GM12891 (cell line): Measurements from ENCODE around the gene POLN.

Source experiments
- DNase-seq: peaks from one replicate; pipeline ENCODE4 v3.0.0; 2011; ENCODE audit warnings: low spot score; ENCODE audit not compliant: insufficient read length
- FAIRE-seq: peaks from 2 replicates; lab custom pipeline; 2011; peaks lifted over from hg19 to GRCh38; lab: Jason Lieb, UNC
- PAX5 ChIP-seq: IDR thresholded peaks from 2 replicates; pipeline ENCODE4 v1.6.1; 2011; ENCODE audit warnings: low read length, moderate library complexity, mild to moderate bottlenecking; ENCODE audit not compliant: insufficient read depth, severe bottlenecking
- POLR2A ChIP-seq: IDR thresholded peaks from 2 replicates; pipeline ENCODE4 v1.6.1; 2011; ENCODE audit warnings: low read depth, low read length, control low read depth
- POLR2AphosphoS5 ChIP-seq: IDR thresholded peaks from 2 replicates; pipeline ENCODE4 v1.6.1; 2011; ENCODE audit warnings: low read depth, low read length, control low read depth
- POU2F2 ChIP-seq: IDR thresholded peaks from 2 replicates; pipeline ENCODE4 v1.6.1; 2011; ENCODE audit warnings: low read depth, mild to moderate bottlenecking, control low read depth, low read length, moderate library complexity
- SPI1 ChIP-seq: IDR thresholded peaks from 2 replicates; pipeline ENCODE4 v1.6.1; 2011; ENCODE audit warnings: low read depth, low read length, control low read depth
- TAF1 ChIP-seq: IDR thresholded peaks from 2 replicates; pipeline ENCODE4 v1.6.1; 2011; ENCODE audit warnings: low read depth, low read length, control low read depth

Gene POLN

GRCh38 chr4:2074588-2074987 is 167.3 kb downstream of the POLN start:
- TF ChIP-seq PAX5: no peak
- no peak for TF ChIP-seq POLR2A
- no peak for TF ChIP-seq POLR2AphosphoS5
- no peak for TF ChIP-seq TAF1
- no peak for TF ChIP-seq POU2F2
- no peak for TF ChIP-seq SPI1

GRCh38 chr4:2073808-2074481 is 168.0 kb downstream of the POLN start:
- TF ChIP-seq TAF1 (no peak), POLR2A (no peak), POU2F2 (no peak), PAX5 (no peak), POLR2AphosphoS5 (no peak)
- no peak for DNase-seq
- FAIRE-seq: no peak

More at GRCh38 chr4:2074588-2074987, 167.3 kb downstream of the POLN start:
- DNase-seq (no peak), FAIRE-seq (no peak)

GRCh38 chr4:2072971-2073807 is 168.7 kb downstream of the POLN start:
- FAIRE-seq: no peak
- no peak for DNase-seq
- TF ChIP-seq POLR2A: no peak
- TF ChIP-seq POU2F2: no peak
- no peak for TF ChIP-seq SPI1
- TF ChIP-seq PAX5: no peak
- TF ChIP-seq POLR2AphosphoS5: no peak
- TF ChIP-seq TAF1: no peak

- DNase-seq: no peak
- TF ChIP-seq POLR2A (no peak), POU2F2 (no peak), PAX5 (no peak), TAF1 (no peak), SPI1 (no peak), POLR2AphosphoS5 (no peak)
- no peak for FAIRE-seq
Measured at GRCh38 chr4:2071912-2072867, 169.7 kb downstream of the POLN start.

GRCh38 chr4:2071252-2071911 is 170.5 kb downstream of the POLN start:
- no peak for FAIRE-seq
- no peak for DNase-seq
- no peak for TF ChIP-seq POLR2AphosphoS5

GRCh38 chr4:2070421-2071251 is 171.3 kb downstream of the POLN start:
- no peak for FAIRE-seq

GRCh38 chr4:2069986-2070385 is 171.9 kb downstream of the POLN start:
- TF ChIP-seq POLR2AphosphoS5: no peak
- TF ChIP-seq POU2F2: no peak
- no peak for TF ChIP-seq PAX5
- TF ChIP-seq TAF1: no peak
- no peak for TF ChIP-seq SPI1
- TF ChIP-seq POLR2A: no peak
- no peak for FAIRE-seq
- no peak for DNase-seq

More at GRCh38 chr4:2070421-2071251, 171.3 kb downstream of the POLN start:
- DNase-seq: no peak
- no peak for TF ChIP-seq SPI1
- no peak for TF ChIP-seq POLR2AphosphoS5
- TF ChIP-seq PAX5: no peak
- no peak for TF ChIP-seq POU2F2
- no peak for TF ChIP-seq POLR2A
- TF ChIP-seq TAF1: no peak
